ENCODE results near the gene SBF2.

DNA sequence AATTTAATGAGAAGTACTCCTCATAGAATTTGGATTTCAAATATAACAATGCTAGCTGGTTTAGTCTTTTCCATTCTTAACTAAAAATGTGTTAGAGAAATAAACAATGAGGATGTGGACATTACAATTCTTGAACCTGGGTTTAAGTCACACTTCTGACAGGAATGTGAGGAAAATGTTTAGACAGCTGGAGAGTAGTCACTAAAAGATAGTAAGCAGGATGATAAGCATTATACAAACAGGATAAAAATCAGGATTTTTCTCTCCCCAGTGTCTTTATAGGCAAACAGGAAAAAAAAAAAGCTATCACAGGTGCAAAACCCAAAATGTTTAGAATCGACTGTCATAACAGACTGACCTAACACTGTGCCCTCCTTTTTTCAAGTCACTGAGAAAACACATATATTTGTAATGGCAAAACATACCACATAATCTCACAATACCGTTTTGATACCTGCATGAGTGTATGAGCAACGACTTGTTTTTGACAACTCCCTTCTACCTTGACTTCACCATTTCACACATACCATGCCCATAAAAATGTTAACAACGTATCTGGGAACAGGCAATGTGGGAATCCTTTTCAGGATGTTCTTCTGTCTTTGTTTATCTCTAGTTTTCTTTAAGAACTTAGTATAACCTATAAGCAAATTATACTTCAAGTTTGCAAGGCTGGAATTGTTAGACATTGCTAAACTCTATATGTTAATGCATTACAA is 242.0 kb downstream of the SBF2 start:
- TF ChIP-seq, protein P1, sequence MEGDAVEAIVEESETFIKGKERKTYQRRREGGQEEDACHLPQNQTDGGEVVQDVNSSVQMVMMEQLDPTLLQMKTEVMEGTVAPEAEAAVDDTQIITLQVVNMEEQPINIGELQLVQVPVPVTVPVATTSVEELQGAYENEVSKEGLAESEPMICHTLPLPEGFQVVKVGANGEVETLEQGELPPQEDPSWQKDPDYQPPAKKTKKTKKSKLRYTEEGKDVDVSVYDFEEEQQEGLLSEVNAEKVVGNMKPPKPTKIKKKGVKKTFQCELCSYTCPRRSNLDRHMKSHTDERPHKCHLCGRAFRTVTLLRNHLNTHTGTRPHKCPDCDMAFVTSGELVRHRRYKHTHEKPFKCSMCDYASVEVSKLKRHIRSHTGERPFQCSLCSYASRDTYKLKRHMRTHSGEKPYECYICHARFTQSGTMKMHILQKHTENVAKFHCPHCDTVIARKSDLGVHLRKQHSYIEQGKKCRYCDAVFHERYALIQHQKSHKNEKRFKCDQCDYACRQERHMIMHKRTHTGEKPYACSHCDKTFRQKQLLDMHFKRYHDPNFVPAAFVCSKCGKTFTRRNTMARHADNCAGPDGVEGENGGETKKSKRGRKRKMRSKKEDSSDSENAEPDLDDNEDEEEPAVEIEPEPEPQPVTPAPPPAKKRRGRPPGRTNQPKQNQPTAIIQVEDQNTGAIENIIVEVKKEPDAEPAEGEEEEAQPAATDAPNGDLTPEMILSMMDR (IDR thresholded peaks at IDR 0.05; ENCODE audit: poor library complexity, severe bottlenecking), result no peak
- no peak for TF ChIP-seq RAD21 (conservative IDR thresholded peaks at IDR 0.05)
- no peak for TF ChIP-seq EP300 (conservative IDR thresholded peaks at IDR 0.05; ENCODE audit: poor library complexity, severe bottlenecking)
